H9 (cell line): ENCODE data around the gene CASP14. TPM values are rescaled to one million over a fixed set of nuclear protein-coding genes. Genes with fewer than 3 reads are reported as not detected.

ENCODE experiments used
- DNase-seq: peaks from one replicate; pipeline ENCODE4 v3.0.0-alpha.2; 2017
- H2AFZ ChIP-seq: one replicate; pipeline ENCODE4 v1.6.1; 2013; ENCODE audit warnings: mild to moderate bottlenecking, low read length, control low read depth, moderate library complexity
- H2AK5ac ChIP-seq: 2 replicates; pipeline ENCODE4 v1.6.1; 2013; ENCODE audit warnings: low read length, control low read depth, mixed read lengths; ENCODE audit not compliant: insufficient read length
- H2BK120ac ChIP-seq: one replicate; pipeline ENCODE4 v1.6.1; 2013; ENCODE audit warnings: low read depth, mild to moderate bottlenecking, low read length, control low read depth, inconsistent platforms; ENCODE audit not compliant: poor library complexity, severe bottlenecking
- H2BK12ac ChIP-seq: 2 replicates; pipeline ENCODE4 v1.6.1; 2013; ENCODE audit warnings: low read length, control low read depth, mixed read lengths, low read depth; ENCODE audit not compliant: insufficient read length
- H2BK15ac ChIP-seq: 2 replicates; pipeline ENCODE4 v1.6.1; 2013; ENCODE audit warnings: low read depth, low read length, control low read depth
- H2BK20ac ChIP-seq: one replicate; pipeline ENCODE4 v1.6.1; 2013; ENCODE audit warnings: low read depth, mild to moderate bottlenecking, low read length, control low read depth, inconsistent platforms; ENCODE audit not compliant: poor library complexity, severe bottlenecking
- H2BK5ac ChIP-seq: 2 replicates; pipeline ENCODE4 v1.6.1; 2013; ENCODE audit warnings: low read length, control low read depth, mixed read lengths; ENCODE audit not compliant: insufficient read length
- H3K14ac ChIP-seq: 2 replicates; pipeline ENCODE4 v1.6.1; 2013; ENCODE audit warnings: low read length, control low read depth; ENCODE audit not compliant: insufficient read depth
- H3K18ac ChIP-seq: 2 replicates; pipeline ENCODE4 v1.6.1; 2013; ENCODE audit warnings: low read depth, mild to moderate bottlenecking, mixed read lengths, low read length, control low read depth; ENCODE audit not compliant: insufficient read length
- H3K23ac ChIP-seq: 2 replicates; pipeline ENCODE4 v1.6.1; 2013; ENCODE audit warnings: low read length, control low read depth, mixed read lengths, low read depth; ENCODE audit not compliant: insufficient read length
- H3K23me2 ChIP-seq: 2 replicates; pipeline ENCODE4 v1.6.1; 2013; ENCODE audit warnings: low read depth, mild to moderate bottlenecking, mixed read lengths, low read length, control low read depth; ENCODE audit not compliant: insufficient read length, poor library complexity, severe bottlenecking
- H3K27ac ChIP-seq: 2 replicates; pipeline ENCODE4 v1.5.1; 2013; ENCODE audit warnings: low read length, control low read depth, mixed read lengths, low read depth; ENCODE audit not compliant: insufficient read length
- H3K27me3 ChIP-seq: 2 replicates; pipeline ENCODE4 v1.6.1; 2013; ENCODE audit warnings: low read length, control low read depth, inconsistent platforms; ENCODE audit not compliant: insufficient read depth
- H3K4ac ChIP-seq: 2 replicates; pipeline ENCODE4 v1.6.1; 2013; ENCODE audit warnings: low read depth, mild to moderate bottlenecking, control low read depth, inconsistent platforms, low read length, moderate library complexity
- H3K4me1 ChIP-seq: 2 replicates; pipeline ENCODE4 v1.6.1; 2013; ENCODE audit warnings: low read length, control low read depth, inconsistent platforms; ENCODE audit not compliant: insufficient read depth
- H3K4me2 ChIP-seq: 2 replicates; pipeline ENCODE4 v1.6.1; 2013; ENCODE audit warnings: low read length, control low read depth, mixed read lengths; ENCODE audit not compliant: insufficient read length, insufficient read depth
- H3K56ac ChIP-seq: 2 replicates; pipeline ENCODE4 v1.6.1; 2013; ENCODE audit warnings: low read depth, mild to moderate bottlenecking, mixed read lengths, low read length, control low read depth; ENCODE audit not compliant: insufficient read length
- H3K79me1 ChIP-seq: 2 replicates; pipeline ENCODE4 v1.6.1; 2013; ENCODE audit warnings: low read depth, mild to moderate bottlenecking, moderate library complexity, low read length, control low read depth, inconsistent platforms; ENCODE audit not compliant: insufficient read depth, poor library complexity, severe bottlenecking
- H3K79me2 ChIP-seq: 2 replicates; pipeline ENCODE4 v1.6.1; 2013; ENCODE audit warnings: low read length, control low read depth, inconsistent platforms; ENCODE audit not compliant: insufficient read depth
- H3K9ac ChIP-seq: 2 replicates; pipeline ENCODE4 v1.6.1; 2013; ENCODE audit warnings: low read length, control low read depth, mixed read lengths; ENCODE audit not compliant: insufficient read length; ENCODE audit errors: extremely low read depth
- H3K9me3 ChIP-seq: one replicate; pipeline ENCODE4 v1.6.1; 2013; ENCODE audit warnings: low read depth, low read length, inconsistent platforms; ENCODE audit not compliant: control insufficient read depth
- H3T11ph ChIP-seq: one replicate; pipeline ENCODE4 v1.6.1; 2013; ENCODE audit warnings: mild to moderate bottlenecking, low read length, control low read depth, inconsistent platforms
- H4K20me1 ChIP-seq: one replicate; pipeline ENCODE4 v1.6.1; 2013; ENCODE audit not compliant: control insufficient read depth, insufficient read length, insufficient read depth
- H4K5ac ChIP-seq: 2 replicates; pipeline ENCODE4 v1.6.1; 2013; ENCODE audit warnings: low read depth, mild to moderate bottlenecking, mixed read lengths, low read length, control low read depth; ENCODE audit not compliant: insufficient read length
- H4K8ac ChIP-seq: replicated peaks from 2 replicates; pipeline ENCODE4 v1.6.1; 2013; ENCODE audit warnings: low read length, control low read depth, mixed read lengths, low read depth; ENCODE audit not compliant: insufficient read length
- H4K91ac ChIP-seq: 2 replicates; pipeline ENCODE4 v1.6.1; 2013; ENCODE audit warnings: low read depth, mild to moderate bottlenecking, moderate library complexity, mixed read lengths, low read length, control low read depth; ENCODE audit not compliant: insufficient read length
- H3K27ac Mint-ChIP-seq, 3 experiments: 2 replicates in 2 of 3; 3 replicates in 1 of 3; pipeline ENCODE4 v1.8.0; 2020 to 2021; ENCODE audit warnings: mixed read lengths in 3 of 3, mild to moderate bottlenecking in 1 of 3, moderate library complexity in 1 of 3
- H3K27me3 Mint-ChIP-seq: 2 replicates; pipeline ENCODE4 v1.8.0; 2021; ENCODE audit warnings: low read depth, mild to moderate bottlenecking, moderate library complexity, mixed read lengths
- H3K36me3 Mint-ChIP-seq, 3 experiments: 2 replicates in 2 of 3; 3 replicates in 1 of 3; pipeline ENCODE4 v1.8.0; 2020 to 2021; ENCODE audit warnings: low read depth in 3 of 3, mixed read lengths in 3 of 3; ENCODE audit not compliant: insufficient read depth in 1 of 3
- H3K4me1 Mint-ChIP-seq, 2 experiments: 2 replicates each; pipeline ENCODE4 v1.8.0; 2020; ENCODE audit warnings: mixed read lengths in 2 of 2
- H3K4me3 Mint-ChIP-seq, 2 experiments: 2 replicates in 1 of 2; 3 replicates in 1 of 2; pipeline ENCODE4 v1.8.0; 2020 to 2021; ENCODE audit warnings: mild to moderate bottlenecking in 2 of 2, mixed read lengths in 2 of 2, moderate library complexity in 1 of 2
- H3K9me3 Mint-ChIP-seq, 2 experiments: 2 replicates in 1 of 2; 3 replicates in 1 of 2; pipeline ENCODE4 v1.8.0; 2020; ENCODE audit warnings: mild to moderate bottlenecking in 2 of 2, mixed read lengths in 2 of 2, moderate library complexity in 1 of 2
- WGBS: extraction: QIAGEN DNeasy Blood & Tissue Kit; methylation state at CpG from one replicate; pipeline ENCODE4 v1.1.7; 2013; ENCODE audit warnings: missing lambda C conversion rate, low lambda C conversion rate, mixed read lengths; ENCODE audit not compliant: insufficient read length; ENCODE audit errors: extremely low coverage; 5-methylcytosine and 5-hydroxymethylcytosine counted together
- total RNA-seq: library from RNA; stranded (reverse); gene quantifications from 2 replicates; pipeline ENCODE4 v1.2.1, GENCODE V29; 2021
- TF ChIP-seq, protein P1 (sequence below): fragments of 200-600 bp; sonication (generic); conservative IDR thresholded peaks from 3 replicates; pipeline ENCODE4 v1.8.0; 2021; ENCODE audit warnings: antibody characterized with exemption, mild to moderate bottlenecking

Gene CASP14
- total RNA-seq, 1 experiment from 2014 or later: not detected

DNA sequence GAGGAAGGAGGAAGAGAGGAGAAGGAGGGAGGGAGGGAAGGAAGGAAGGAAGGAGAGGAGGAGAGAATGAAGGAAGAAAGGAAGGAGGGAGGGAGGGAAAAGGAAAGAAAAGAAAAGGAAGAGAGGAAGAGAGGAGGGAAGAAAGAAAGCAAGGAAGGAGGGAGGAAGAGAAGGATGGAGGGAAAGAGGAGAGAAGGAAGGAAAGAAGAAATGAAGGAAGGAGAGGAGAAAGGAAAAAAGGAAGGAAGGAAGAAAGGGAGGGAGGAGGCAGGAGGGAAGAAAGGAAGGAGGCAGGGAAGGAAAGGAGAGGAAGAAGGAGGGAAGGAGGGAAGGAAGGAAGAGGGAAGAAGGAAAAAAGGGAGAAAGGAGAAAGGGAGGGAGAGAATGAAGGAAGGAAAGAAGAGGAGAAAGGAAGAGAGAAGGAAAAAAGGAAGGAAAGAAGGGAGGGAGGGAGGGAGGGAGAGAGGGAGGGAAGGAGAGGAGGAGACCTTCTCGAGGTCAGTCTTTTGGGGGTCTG lies 13.4 kb upstream of the CASP14 start:
- Histone ChIP-seq H4K20me1 (no peaks in the 10 kb centered on the region), H3K4me1 (peaks cover 2% of the 10 kb centered on the region), H4K8ac (no peak overlapping the region), H3K4ac (no peak overlapping the region), H3K23ac (no peak overlapping the region), H3K56ac (no peak overlapping the region), H2BK5ac (no peak overlapping the region), H2AFZ (no peak overlapping the region), H4K5ac (no peak overlapping the region), H3K79me1 (no peaks in the 10 kb centered on the region), H3K79me2 (no peaks in the 10 kb centered on the region), H3K27ac (no peak overlapping the region), H3K18ac (no peak overlapping the region), H4K91ac (no peak overlapping the region), H3K9ac (no peak overlapping the region), H3K4me2 (no peak overlapping the region), H2BK15ac (no peak overlapping the region), H2BK120ac (no peak overlapping the region), H2AK5ac (no peak overlapping the region), H3K9me3 (no peaks in the 10 kb centered on the region), H2BK20ac (no peak overlapping the region), H3K27me3 (no peaks in the 10 kb centered on the region), H3K14ac (no peak overlapping the region), H2BK12ac (no peak overlapping the region), H3K23me2 (no peaks in the 10 kb centered on the region), H3T11ph (no peak overlapping the region)
- peaks cover 0 to 79% of the 10 kb centered on the region in 2 experiments; a peak in 3 of 5 replicates for H3K9me3 Mint-ChIP-seq
- H3K27me3 Mint-ChIP-seq: peaks cover 8% of the 10 kb centered on the region
- peaks cover 0 to 34% (median 0%) of the 10 kb centered on the region in 3 experiments; a peak in 2 of 7 replicates for H3K36me3 Mint-ChIP-seq
- TF ChIP-seq, protein P1, sequence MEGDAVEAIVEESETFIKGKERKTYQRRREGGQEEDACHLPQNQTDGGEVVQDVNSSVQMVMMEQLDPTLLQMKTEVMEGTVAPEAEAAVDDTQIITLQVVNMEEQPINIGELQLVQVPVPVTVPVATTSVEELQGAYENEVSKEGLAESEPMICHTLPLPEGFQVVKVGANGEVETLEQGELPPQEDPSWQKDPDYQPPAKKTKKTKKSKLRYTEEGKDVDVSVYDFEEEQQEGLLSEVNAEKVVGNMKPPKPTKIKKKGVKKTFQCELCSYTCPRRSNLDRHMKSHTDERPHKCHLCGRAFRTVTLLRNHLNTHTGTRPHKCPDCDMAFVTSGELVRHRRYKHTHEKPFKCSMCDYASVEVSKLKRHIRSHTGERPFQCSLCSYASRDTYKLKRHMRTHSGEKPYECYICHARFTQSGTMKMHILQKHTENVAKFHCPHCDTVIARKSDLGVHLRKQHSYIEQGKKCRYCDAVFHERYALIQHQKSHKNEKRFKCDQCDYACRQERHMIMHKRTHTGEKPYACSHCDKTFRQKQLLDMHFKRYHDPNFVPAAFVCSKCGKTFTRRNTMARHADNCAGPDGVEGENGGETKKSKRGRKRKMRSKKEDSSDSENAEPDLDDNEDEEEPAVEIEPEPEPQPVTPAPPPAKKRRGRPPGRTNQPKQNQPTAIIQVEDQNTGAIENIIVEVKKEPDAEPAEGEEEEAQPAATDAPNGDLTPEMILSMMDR: no peak
- H3K27ac Mint-ChIP-seq: no peak overlapping the region
- no peak for DNase-seq
- WGBS: no CpG with 5 or more reads among the region's 1 CpG
- no peak overlapping the region for H3K4me3 Mint-ChIP-seq
- H3K4me1 Mint-ChIP-seq: no peaks in the 10 kb centered on the region
